Neutrophil (primary cell): ENCODE results near the gene CCNF.

Experiments
- H3K27ac ChIP-seq: fragments of 200-600 bp; sonication (generic); 2 replicates; pipeline ENCODE4 v1.5.1; 2016; ENCODE audit warnings: mild to moderate bottlenecking, moderate library complexity
- H3K27me3 ChIP-seq: fragments of 200-600 bp; sonication (generic); 2 replicates; pipeline ENCODE4 v1.6.0; 2016; ENCODE audit warnings: mild to moderate bottlenecking
- H3K36me3 ChIP-seq: fragments of 200-600 bp; sonication (generic); 2 replicates; pipeline ENCODE4 v1.5.1; 2017
- H3K4me1 ChIP-seq, 2 experiments: fragments of 200-600 bp in 1 of 2; sonication (generic) in 1 of 2; 1 replicate in 1 of 2; 2 replicates in 1 of 2; pipeline versions ENCODE4 v1.5.1 to v1.6.1; 2013 to 2016; ENCODE audit warnings: low read depth in 1 of 2, low read length in 1 of 2, mild to moderate bottlenecking in 1 of 2, moderate library complexity in 1 of 2; ENCODE audit not compliant: control insufficient read depth in 1 of 2, insufficient read depth in 1 of 2
- H3K4me3 ChIP-seq, 2 experiments: fragments of 200-600 bp in 1 of 2; sonication (generic) in 1 of 2; 1 replicate in 1 of 2; 2 replicates in 1 of 2; pipeline ENCODE4 v1.5.1; 2013 to 2016; ENCODE audit warnings: low read depth in 1 of 2, low read length in 1 of 2, mild to moderate bottlenecking in 1 of 2, moderate library complexity in 1 of 2
- H3K9me3 ChIP-seq: fragments of 200-600 bp; sonication (generic); 2 replicates; pipeline ENCODE4 v1.5.1; 2016
- TF ChIP-seq, protein P1 (sequence below): fragments of 200-600 bp; sonication (generic); IDR thresholded peaks from 2 replicates; pipeline ENCODE4 v1.5.1; 2016; ENCODE audit warnings: antibody characterized with exemption

The CCNF gene

GRCh38 chr16:2458887-2459646 is 29.8 kb downstream of the CCNF start:
- Histone ChIP-seq H3K27ac (peak overlapping the region; percentile 56), H3K4me3 (peak overlapping the region; percentile 69 to 86), H3K36me3 (peaks cover 32% of the 10 kb centered on the region), H3K4me1 (peaks cover 12 to 16% of the 10 kb centered on the region in 2 experiments), H3K27me3 (no peaks in the 10 kb centered on the region), H3K9me3 (no peaks in the 10 kb centered on the region)
- TF ChIP-seq, protein P1, sequence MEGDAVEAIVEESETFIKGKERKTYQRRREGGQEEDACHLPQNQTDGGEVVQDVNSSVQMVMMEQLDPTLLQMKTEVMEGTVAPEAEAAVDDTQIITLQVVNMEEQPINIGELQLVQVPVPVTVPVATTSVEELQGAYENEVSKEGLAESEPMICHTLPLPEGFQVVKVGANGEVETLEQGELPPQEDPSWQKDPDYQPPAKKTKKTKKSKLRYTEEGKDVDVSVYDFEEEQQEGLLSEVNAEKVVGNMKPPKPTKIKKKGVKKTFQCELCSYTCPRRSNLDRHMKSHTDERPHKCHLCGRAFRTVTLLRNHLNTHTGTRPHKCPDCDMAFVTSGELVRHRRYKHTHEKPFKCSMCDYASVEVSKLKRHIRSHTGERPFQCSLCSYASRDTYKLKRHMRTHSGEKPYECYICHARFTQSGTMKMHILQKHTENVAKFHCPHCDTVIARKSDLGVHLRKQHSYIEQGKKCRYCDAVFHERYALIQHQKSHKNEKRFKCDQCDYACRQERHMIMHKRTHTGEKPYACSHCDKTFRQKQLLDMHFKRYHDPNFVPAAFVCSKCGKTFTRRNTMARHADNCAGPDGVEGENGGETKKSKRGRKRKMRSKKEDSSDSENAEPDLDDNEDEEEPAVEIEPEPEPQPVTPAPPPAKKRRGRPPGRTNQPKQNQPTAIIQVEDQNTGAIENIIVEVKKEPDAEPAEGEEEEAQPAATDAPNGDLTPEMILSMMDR, result no peak

- Histone ChIP-seq H3K27me3 (no peaks in the 10 kb centered on the region), H3K36me3 (peaks cover 25% of the 10 kb centered on the region)
These were observed 30.6 kb downstream of the CCNF start, which contains the start of gene TEDC2 for GRCh38 chr16:2459647-2460390. Gene TEDC2, plus strand, starts transcription at chr16:2460109. Its CDS starts 36 bp downstream, at chr16:2460145.

DNA sequence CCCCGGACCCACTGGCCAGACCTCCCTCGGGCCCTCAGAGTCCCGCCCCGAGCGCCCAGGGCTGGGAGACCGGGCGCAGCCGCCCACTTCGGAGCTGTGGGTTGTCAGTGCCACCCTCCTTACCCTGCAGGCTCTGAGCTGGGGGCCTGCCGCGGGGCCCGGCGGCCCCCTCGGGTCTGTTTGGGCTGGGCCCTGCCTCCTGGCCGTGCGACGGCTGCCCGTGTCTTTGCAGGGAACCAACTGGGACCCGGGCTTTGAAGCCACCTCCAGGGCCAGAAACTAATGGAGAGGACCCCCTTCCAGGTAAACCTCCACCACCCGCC is 31.1 kb downstream of the CCNF start:
- peaks cover 21% of the 10 kb centered on the region for H3K36me3 ChIP-seq
- peaks cover 1% of the 10 kb centered on the region for H3K27me3 ChIP-seq
- peak overlapping the region; percentile 69 to 86 for H3K4me3 ChIP-seq
- H3K4me1 ChIP-seq, result peaks cover 12 to 16% of the 10 kb centered on the region in 2 experiments
- TF ChIP-seq, protein P1, result no peak
- H3K27ac ChIP-seq, result no peak overlapping the region
- no peaks in the 10 kb centered on the region for H3K9me3 ChIP-seq

More at GRCh38 chr16:2459647-2460390, 30.6 kb downstream of the CCNF start, which contains the start of gene TEDC2:
- Histone ChIP-seq H3K4me3 (peak within 1 kb of the TSS; percentile 69 to 86), H3K4me1 (peaks cover 12 to 16% of the 10 kb centered on the region in 2 experiments), H3K9me3 (no peaks in the 10 kb centered on the region), H3K27ac (peak within 1 kb of the TSS; percentile 56)
- TF ChIP-seq, protein P1, result peak; percentile 25

DNA sequence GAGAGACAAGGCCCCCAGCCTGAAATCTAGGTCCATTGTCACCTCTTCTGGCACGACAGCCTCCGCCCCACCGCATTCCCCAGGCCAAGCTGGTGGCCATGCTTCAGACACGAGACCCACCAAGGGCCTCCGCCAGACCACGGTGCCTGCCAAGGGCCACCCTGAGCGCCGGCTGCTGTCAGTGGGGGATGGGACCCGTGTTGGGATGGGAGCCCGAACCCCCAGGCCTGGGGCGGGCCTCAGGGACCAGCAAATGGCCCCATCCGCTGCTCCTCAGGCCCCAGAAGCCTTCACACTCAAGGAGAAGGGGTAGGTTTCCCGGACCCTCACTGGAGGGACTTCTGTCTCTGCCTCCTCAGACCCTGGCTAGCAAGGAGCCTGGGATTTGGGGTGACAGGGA is 31.7 kb downstream of the CCNF start:
- Histone ChIP-seq H3K27ac (no peak overlapping the region), H3K4me3 (no peak overlapping the region), H3K27me3 (peaks cover 7% of the 10 kb centered on the region), H3K4me1 (peaks cover 12 to 16% of the 10 kb centered on the region in 2 experiments), H3K36me3 (peaks cover 16% of the 10 kb centered on the region), H3K9me3 (no peaks in the 10 kb centered on the region)
- TF ChIP-seq, protein P1, result no peak

DNA sequence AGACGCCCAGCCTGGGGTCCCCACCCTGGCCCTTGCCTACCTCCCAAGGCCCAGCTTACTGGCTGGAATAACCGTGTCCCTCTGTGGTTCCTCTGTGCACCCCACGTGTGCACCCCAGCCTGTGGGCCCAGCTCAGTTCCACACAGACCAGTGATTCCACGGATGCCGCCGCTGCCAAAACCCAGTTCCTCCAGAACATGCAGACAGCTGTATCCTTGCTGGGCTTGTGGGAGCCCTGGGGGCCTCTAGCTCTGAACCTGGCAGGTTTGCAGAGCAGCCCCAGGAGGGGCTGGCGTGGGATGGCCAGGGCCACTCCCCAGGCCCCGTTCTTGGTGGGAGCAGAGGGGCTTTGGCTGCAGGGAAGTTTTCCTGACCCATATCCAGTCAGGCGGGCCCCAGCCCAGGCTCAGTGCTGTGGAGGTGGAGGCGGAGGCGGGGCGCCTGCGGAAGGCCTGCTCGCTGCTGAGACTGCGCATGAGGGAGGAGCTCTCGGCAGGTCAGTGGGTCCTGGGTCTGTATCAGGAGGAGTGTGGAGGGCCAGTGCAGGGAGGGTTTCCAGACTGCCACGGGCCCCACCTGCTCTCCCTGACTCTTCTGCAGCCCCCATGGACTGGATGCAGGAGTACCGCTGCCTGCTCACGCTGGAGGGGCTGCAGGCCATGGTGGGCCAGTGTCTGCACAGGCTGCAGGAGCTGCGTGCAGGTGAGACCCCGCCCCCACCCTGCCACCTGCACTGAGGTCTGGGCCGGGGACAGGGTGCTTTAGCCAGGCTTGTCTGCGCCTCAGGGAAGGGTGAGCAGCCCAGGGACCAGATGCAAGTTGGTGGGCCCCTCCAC is 33.0 kb downstream of the CCNF start:
- H3K27ac ChIP-seq, result no peak overlapping the region
- no peaks in the 10 kb centered on the region for H3K9me3 ChIP-seq
- peaks cover 20% of the 10 kb centered on the region for H3K27me3 ChIP-seq
- H3K4me3 ChIP-seq, result no peak overlapping the region
- TF ChIP-seq, protein P1, result no peak
- H3K36me3 ChIP-seq, result peaks cover 2% of the 10 kb centered on the region
- H3K4me1 ChIP-seq, result peaks cover 12 to 16% of the 10 kb centered on the region in 2 experiments
